HepG2 (cell line): ENCODE data around the gene PRSS12. TPM values are rescaled to one million over a fixed set of nuclear protein-coding genes. Genes with fewer than 3 reads are reported as not detected.

Source experiments
- CBX1 ChIP-seq: IDR thresholded peaks from one replicate; pipeline ENCODE4 v1.6.1; 2016; ENCODE audit warnings: antibody characterized with exemption, low read depth
- CCDC6 ChIP-seq: sonication (generic); formaldehyde crosslinking; IDR thresholded peaks from 2 replicates; pipeline ENCODE4 v1.8.1; 2022; ENCODE audit warnings: mild to moderate bottlenecking, missing genetic modification reagents, moderate library complexity
- GPN1 ChIP-seq: sonication (generic); formaldehyde crosslinking; IDR thresholded peaks from 2 replicates; pipeline ENCODE4 v1.5.1; 2020; ENCODE audit warnings: missing genetic modification reagents, borderline replicate concordance
- HDAC2 ChIP-seq: sonication (generic); formaldehyde crosslinking; IDR thresholded peaks from 2 replicates; pipeline ENCODE4 v1.4.0; 2020; ENCODE audit warnings: missing genetic modification reagents
- KLF15 ChIP-seq: sonication (generic); formaldehyde crosslinking; IDR thresholded peaks from 2 replicates; pipeline ENCODE4 v1.8.1; 2023; ENCODE audit warnings: borderline replicate concordance, mild to moderate bottlenecking, inconsistent platforms, missing genetic modification reagents, mixed read lengths
- MAF1 ChIP-seq: sonication (generic); formaldehyde crosslinking; IDR thresholded peaks from 2 replicates; pipeline ENCODE4 v1.5.0; 2020; ENCODE audit warnings: missing genetic modification reagents, borderline replicate concordance
- NAIF1 ChIP-seq: sonication (generic); formaldehyde crosslinking; IDR thresholded peaks from 2 replicates; pipeline ENCODE4 v1.5.0; 2020; ENCODE audit warnings: mild to moderate bottlenecking, missing genetic modification reagents, borderline replicate concordance
- NR2F1 ChIP-seq, 2 experiments: fragments of 450-650 bp in 1 of 2; formaldehyde crosslinking in 1 of 2; IDR thresholded peaks; 2 replicates each; pipeline versions ENCODE4 v1.5.0 to v1.6.1; 2016 to 2020; ENCODE audit warnings: mild to moderate bottlenecking in 1 of 2, missing compliant biosample characterization in 1 of 2, missing genetic modification reagents in 1 of 2, moderate library complexity in 1 of 2
- PAWR ChIP-seq: sonication (generic); formaldehyde crosslinking; IDR thresholded peaks from 2 replicates; pipeline ENCODE4 v1.4.0; 2020; ENCODE audit warnings: missing genetic modification reagents, mild to moderate bottlenecking, borderline replicate concordance
- REPIN1 ChIP-seq: sonication (generic); formaldehyde crosslinking; IDR thresholded peaks from 2 replicates; pipeline ENCODE4 v1.8.0; 2022; ENCODE audit warnings: missing genetic modification reagents, low read depth, mild to moderate bottlenecking, borderline replicate concordance
- RFX3 ChIP-seq: IDR thresholded peaks from 2 replicates; pipeline ENCODE4 v1.6.1; 2016; ENCODE audit warnings: missing biosample characterization, missing genetic modification reagents
- SETDB1 ChIP-seq: sonication (generic); formaldehyde crosslinking; IDR thresholded peaks from 2 replicates; pipeline ENCODE4 v1.5.1; 2020; ENCODE audit warnings: missing genetic modification reagents, mild to moderate bottlenecking, borderline replicate concordance
- SMARCC2 ChIP-seq: fragments of 450-650 bp; IDR thresholded peaks from 2 replicates; pipeline ENCODE4 v1.6.1; 2017; ENCODE audit warnings: antibody characterized with exemption, mild to moderate bottlenecking
- TAF1 ChIP-seq: sonication (generic); formaldehyde crosslinking; IDR thresholded peaks from 2 replicates; pipeline ENCODE4 v1.4.0; 2020; ENCODE audit warnings: missing genetic modification reagents
- TFDP1 ChIP-seq: IDR thresholded peaks from 2 replicates; pipeline ENCODE4 v1.6.1; 2016; ENCODE audit warnings: missing compliant biosample characterization, missing genetic modification reagents, borderline replicate concordance
- ZNF20 ChIP-seq: sonication (generic); formaldehyde crosslinking; IDR thresholded peaks from 2 replicates; pipeline ENCODE4 v1.4.0; 2020; ENCODE audit warnings: mild to moderate bottlenecking, moderate library complexity, missing genetic modification reagents
- ZNF484 ChIP-seq: sonication (generic); formaldehyde crosslinking; IDR thresholded peaks from 2 replicates; pipeline ENCODE4 v1.5.1; 2020; ENCODE audit warnings: mild to moderate bottlenecking, low read depth, missing genetic modification reagents, borderline replicate concordance
- ZNF598 ChIP-seq: sonication (generic); formaldehyde crosslinking; IDR thresholded peaks from 2 replicates; pipeline ENCODE4 v1.5.1; 2020; ENCODE audit warnings: mild to moderate bottlenecking, missing genetic modification reagents, borderline replicate concordance
- ZNF780A ChIP-seq: sonication (generic); formaldehyde crosslinking; IDR thresholded peaks from 2 replicates; pipeline ENCODE4 v1.8.0; 2022; ENCODE audit warnings: mild to moderate bottlenecking, missing genetic modification reagents, moderate library complexity
- polyA plus RNA-seq, 8 experiments: library from polyadenylated mRNA; depleted of rRNA in 3 of 8; stranded (reverse) in 7 of 8; unstranded in 1 of 8; fragments of >200 nt; fragmentation: Illumina TruSeq in 4 of 8; extraction: Trizol in 4 of 8; gene quantifications; 2 replicates each; pipeline versions ENCODE4 v1.2.1 to v1.2.3, GENCODE V29; 2011 to 2016; ENCODE audit warnings: low read depth in 4 of 8, missing spikeins in 1 of 8, mixed read lengths in 1 of 8; ENCODE audit not compliant: insufficient read depth in 1 of 8
- total RNA-seq, 5 experiments: library from RNA; depleted of rRNA; stranded (reverse); fragments of >200 nt; fragmentation: Illumina TruSeq; extraction: Trizol; gene quantifications; 2 replicates each; pipeline ENCODE4 v1.2.3, GENCODE V29; 2016; ENCODE audit warnings: low read depth in 1 of 5
- TF ChIP-seq, protein P1 (sequence below): sonication (generic); formaldehyde crosslinking; IDR thresholded peaks from 2 replicates; pipeline ENCODE4 v1.4.0; 2020; ENCODE audit warnings: missing genetic modification reagents, mild to moderate bottlenecking, borderline replicate concordance
- TF ChIP-seq, protein P2 (sequence below), 2 experiments: IDR thresholded peaks; 2 replicates each; pipeline ENCODE4 v1.6.1; 2011 to 2012; ENCODE audit warnings: low read length in 2 of 2, borderline replicate concordance in 1 of 2, low read depth in 1 of 2, mild to moderate bottlenecking in 1 of 2, moderate library complexity in 1 of 2

The PRSS12 gene
- total and polyA plus RNA-seq, 2 of the 13 experiments (the other 11 are each of a cell fraction or from before 2014, with no cell fraction given): 0.02 TPM; not detected in 1

DNA sequence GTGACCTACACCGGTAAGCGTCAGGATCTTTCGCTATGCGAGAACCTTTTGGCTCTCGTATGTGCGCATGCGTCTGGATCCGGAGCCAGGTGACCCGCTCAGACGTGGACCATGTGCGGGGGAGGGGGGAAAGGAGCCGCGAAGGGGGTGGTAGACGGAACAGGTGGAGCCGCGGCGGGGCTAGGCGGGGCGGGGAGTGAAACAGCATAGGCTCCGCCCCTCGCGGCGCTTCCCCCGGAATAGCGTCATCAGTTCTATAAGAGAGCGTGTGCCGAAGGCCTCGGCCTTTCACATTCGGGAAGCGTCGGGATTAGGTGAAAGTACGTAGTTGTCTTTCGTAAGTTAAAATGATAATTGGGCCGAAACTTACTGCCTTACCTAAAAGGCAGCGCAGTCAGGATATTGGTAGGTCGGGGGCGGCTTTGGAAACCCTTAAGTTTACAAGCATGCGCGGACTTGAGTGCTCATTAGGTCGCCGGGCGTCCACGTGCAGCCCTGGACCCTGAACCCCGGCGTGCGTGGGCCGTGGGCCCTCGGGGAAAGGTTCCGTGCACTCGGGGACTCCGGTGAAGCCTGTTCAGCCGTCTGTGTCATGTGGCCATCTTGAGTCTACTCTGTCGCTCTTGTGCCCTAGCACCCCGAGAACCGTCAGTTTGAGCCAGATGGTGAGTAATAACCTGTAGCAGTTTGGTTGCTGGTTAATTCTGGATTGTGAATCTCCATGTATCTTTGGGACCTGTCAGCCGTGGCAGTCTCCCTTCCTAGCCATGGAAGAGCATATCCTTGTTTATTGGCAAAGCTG lies 74.1 kb downstream of the PRSS12 start (continued):
- TF ChIP-seq CBX1 (no peak), NAIF1 (CRISPR knock-in tag) (peak; percentile 88), NR2F1 (CRISPR knock-in tag; IDR thresholded peaks at IDR 0.05) (peak; percentile 26 to 45; a peak in 2 of 4 replicates), HDAC2 (CRISPR knock-in tag) (peak; percentile 47; the same call in 1 of the 2 replicates), KLF15 (CRISPR knock-in tag) (peak; percentile 56; the same call in 1 of the 2 replicates), SMARCC2 (no peak), MAF1 (CRISPR knock-in tag) (no peak; the same call in 1 of the 2 replicates), REPIN1 (CRISPR knock-in tag) (peak; percentile 83; the same call in 1 of the 2 replicates), TAF1 (CRISPR knock-in tag) (peak; percentile 98), PAWR (no peak), CCDC6 (CRISPR knock-in tag) (peak; percentile 90), TFDP1 (CRISPR knock-in tag) (peak; percentile 77; the same call in 1 of the 2 replicates), RFX3 (CRISPR knock-in tag) (no peak), ZNF780A (no peak), GPN1 (CRISPR knock-in tag) (no peak), ZNF598 (peak; percentile 14; the same call in 1 of the 2 replicates), SETDB1 (CRISPR knock-in tag) (no peak), ZNF20 (CRISPR knock-in tag) (peak; percentile 94), ZNF484 (CRISPR knock-in tag) (no peak)
- TF ChIP-seq, protein P1, sequence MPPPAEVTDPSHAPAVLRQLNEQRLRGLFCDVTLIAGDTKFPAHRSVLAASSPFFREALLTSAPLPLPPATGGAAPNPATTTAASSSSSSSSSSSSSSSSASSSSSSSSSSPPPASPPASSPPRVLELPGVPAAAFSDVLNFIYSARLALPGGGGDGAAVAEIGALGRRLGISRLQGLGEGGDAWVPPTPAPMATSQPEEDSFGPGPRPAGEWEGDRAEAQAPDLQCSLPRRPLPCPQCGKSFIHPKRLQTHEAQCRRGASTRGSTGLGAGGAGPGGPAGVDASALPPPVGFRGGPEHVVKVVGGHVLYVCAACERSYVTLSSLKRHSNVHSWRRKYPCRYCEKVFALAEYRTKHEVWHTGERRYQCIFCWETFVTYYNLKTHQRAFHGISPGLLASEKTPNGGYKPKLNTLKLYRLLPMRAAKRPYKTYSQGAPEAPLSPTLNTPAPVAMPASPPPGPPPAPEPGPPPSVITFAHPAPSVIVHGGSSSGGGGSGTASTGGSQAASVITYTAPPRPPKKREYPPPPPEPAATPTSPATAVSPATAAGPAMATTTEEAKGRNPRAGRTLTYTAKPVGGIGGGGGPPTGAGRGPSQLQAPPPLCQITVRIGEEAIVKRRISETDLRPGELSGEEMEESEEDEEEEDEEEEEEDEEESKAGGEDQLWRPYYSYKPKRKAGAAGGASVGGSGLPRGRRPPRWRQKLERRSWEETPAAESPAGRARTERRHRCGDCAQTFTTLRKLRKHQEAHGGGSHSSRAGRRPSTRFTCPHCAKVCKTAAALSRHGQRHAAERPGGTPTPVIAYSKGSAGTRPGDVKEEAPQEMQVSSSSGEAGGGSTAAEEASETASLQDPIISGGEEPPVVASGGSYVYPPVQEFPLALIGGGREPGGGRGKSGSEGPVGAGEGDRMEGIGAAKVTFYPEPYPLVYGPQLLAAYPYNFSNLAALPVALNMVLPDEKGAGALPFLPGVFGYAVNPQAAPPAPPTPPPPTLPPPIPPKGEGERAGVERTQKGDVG (CRISPR knock-in tag): no peak; the same call in 1 of the 2 replicates
- TF ChIP-seq, protein P2, sequence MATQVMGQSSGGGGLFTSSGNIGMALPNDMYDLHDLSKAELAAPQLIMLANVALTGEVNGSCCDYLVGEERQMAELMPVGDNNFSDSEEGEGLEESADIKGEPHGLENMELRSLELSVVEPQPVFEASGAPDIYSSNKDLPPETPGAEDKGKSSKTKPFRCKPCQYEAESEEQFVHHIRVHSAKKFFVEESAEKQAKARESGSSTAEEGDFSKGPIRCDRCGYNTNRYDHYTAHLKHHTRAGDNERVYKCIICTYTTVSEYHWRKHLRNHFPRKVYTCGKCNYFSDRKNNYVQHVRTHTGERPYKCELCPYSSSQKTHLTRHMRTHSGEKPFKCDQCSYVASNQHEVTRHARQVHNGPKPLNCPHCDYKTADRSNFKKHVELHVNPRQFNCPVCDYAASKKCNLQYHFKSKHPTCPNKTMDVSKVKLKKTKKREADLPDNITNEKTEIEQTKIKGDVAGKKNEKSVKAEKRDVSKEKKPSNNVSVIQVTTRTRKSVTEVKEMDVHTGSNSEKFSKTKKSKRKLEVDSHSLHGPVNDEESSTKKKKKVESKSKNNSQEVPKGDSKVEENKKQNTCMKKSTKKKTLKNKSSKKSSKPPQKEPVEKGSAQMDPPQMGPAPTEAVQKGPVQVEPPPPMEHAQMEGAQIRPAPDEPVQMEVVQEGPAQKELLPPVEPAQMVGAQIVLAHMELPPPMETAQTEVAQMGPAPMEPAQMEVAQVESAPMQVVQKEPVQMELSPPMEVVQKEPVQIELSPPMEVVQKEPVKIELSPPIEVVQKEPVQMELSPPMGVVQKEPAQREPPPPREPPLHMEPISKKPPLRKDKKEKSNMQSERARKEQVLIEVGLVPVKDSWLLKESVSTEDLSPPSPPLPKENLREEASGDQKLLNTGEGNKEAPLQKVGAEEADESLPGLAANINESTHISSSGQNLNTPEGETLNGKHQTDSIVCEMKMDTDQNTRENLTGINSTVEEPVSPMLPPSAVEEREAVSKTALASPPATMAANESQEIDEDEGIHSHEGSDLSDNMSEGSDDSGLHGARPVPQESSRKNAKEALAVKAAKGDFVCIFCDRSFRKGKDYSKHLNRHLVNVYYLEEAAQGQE (IDR thresholded peaks at IDR 0.05; ENCODE audit: borderline replicate concordance in 1 of 2, low read depth in 1 of 2, low read length in 2 of 2): peak in 1 of 2 experiments; percentile 79; a peak in 2 of 4 replicates
